DOHH2 (cell line): ENCODE results near the gene ITGAE.
A peak's percentile ranks its signal among the peaks of the same experiment; 100 is the strongest.
"Not testable (repeated sequence)": the region's sequence is repeated elsewhere in the genome, so short reads cannot be mapped to it uniquely, and the experiment has no call there.

ENCODE experiments used
- H3F3A ChIP-seq: fragments of 200-600 bp; sonication (generic), shearing (Covaris generic); 2 replicates; pipeline ENCODE4 v1.6.0; 2016; ENCODE audit warnings: antibody characterized with exemption, mild to moderate bottlenecking; ENCODE audit not compliant: control insufficient read depth, insufficient read depth
- H3K27ac ChIP-seq: fragments of 200-600 bp; sonication (generic); 2 replicates; pipeline ENCODE4 v1.5.1; 2014; ENCODE audit warnings: low read depth, mild to moderate bottlenecking, low read length, moderate library complexity
- H3K27me3 ChIP-seq: fragments of 200-600 bp; sonication (generic); 2 replicates; pipeline ENCODE4 v1.6.1; 2014; ENCODE audit warnings: mild to moderate bottlenecking, low read length, mixed read lengths; ENCODE audit not compliant: control insufficient read depth
- H3K36me3 ChIP-seq: fragments of 200-600 bp; sonication (generic); 2 replicates; pipeline ENCODE4 v1.6.1; 2014; ENCODE audit warnings: mild to moderate bottlenecking, low read length, moderate library complexity, mixed read lengths; ENCODE audit not compliant: control insufficient read depth
- H3K4me1 ChIP-seq: fragments of 200-600 bp; sonication (generic); 2 replicates; pipeline ENCODE4 v1.6.1; 2014; ENCODE audit warnings: mild to moderate bottlenecking, low read length, mixed read lengths; ENCODE audit not compliant: control insufficient read depth
- H3K4me2 ChIP-seq: fragments of 200-600 bp; sonication (generic); 2 replicates; pipeline ENCODE4 v1.6.0; 2014; ENCODE audit warnings: mild to moderate bottlenecking, low read length, moderate library complexity
- H3K4me3 ChIP-seq: fragments of 200-600 bp; sonication (generic); 2 replicates; pipeline ENCODE4 v1.5.1; 2014; ENCODE audit warnings: mild to moderate bottlenecking, low read length, mixed read lengths
- H3K79me2 ChIP-seq: fragments of 200-600 bp; sonication (generic); 2 replicates; pipeline ENCODE4 v1.6.1; 2014; ENCODE audit warnings: mild to moderate bottlenecking, low read length, mixed read lengths; ENCODE audit not compliant: control insufficient read depth
- H3K9me2 ChIP-seq: fragments of 200-600 bp; sonication (generic); replicated peaks from 2 replicates; pipeline ENCODE4 v1.6.1; 2014; ENCODE audit warnings: mild to moderate bottlenecking, low read length, mixed read lengths; ENCODE audit not compliant: control insufficient read depth
- H3K9me3 ChIP-seq: fragments of 200-600 bp; sonication (generic); 2 replicates; pipeline ENCODE4 v1.6.1; 2014; ENCODE audit warnings: antibody characterized with exemption, low read length, mixed read lengths; ENCODE audit not compliant: control insufficient read depth, insufficient read depth
- H4K20me1 ChIP-seq: fragments of 200-600 bp; sonication (generic); 2 replicates; pipeline ENCODE4 v1.6.0; 2014; ENCODE audit warnings: low read depth, mild to moderate bottlenecking, antibody characterized with exemption, low read length, moderate library complexity; ENCODE audit not compliant: control insufficient read depth, insufficient read depth
- CTCF ChIP-seq: fragments of 200-600 bp; sonication (generic); IDR thresholded peaks from one replicate; pipeline ENCODE4 v1.5.1; 2014; ENCODE audit warnings: antibody characterized with exemption, mild to moderate bottlenecking, low read depth, low read length; ENCODE audit not compliant: poor library complexity, severe bottlenecking
- EZH2phosphoT487 ChIP-seq: fragments of 200-600 bp; sonication (generic); IDR thresholded peaks from 2 replicates; pipeline ENCODE4 v1.6.1; 2017; ENCODE audit warnings: borderline replicate concordance, mild to moderate bottlenecking, antibody characterized with exemption, low read length, moderate library complexity, mixed read lengths

ITGAE gene

GRCh38 chr17:3738562-3739295, 62.3 kb downstream of the ITGAE start:
- Histone ChIP-seq H4K20me1 (no peaks in the 10 kb centered on the region), H3K9me3 (no peaks in the 10 kb centered on the region), H3K4me3 (peak overlapping the region; percentile 45), H3K27ac (0 out of 2 replicates have a peak overlapping the region, but pooled peaks have one; percentile 5), H3F3A (peaks cover 5% of the 10 kb centered on the region; the same call in 1 of the 2 replicates), H3K9me2 (no peaks in the 10 kb centered on the region), H3K4me2 (peak overlapping the region; percentile 58), H3K4me1 (peaks cover 41% of the 10 kb centered on the region), H3K27me3 (no peaks in the 10 kb centered on the region; the same call in 1 of the 2 replicates), H3K36me3 (no peaks in the 10 kb centered on the region), H3K79me2 (no peaks in the 10 kb centered on the region)
- TF ChIP-seq CTCF: no peak
- TF ChIP-seq EZH2phosphoT487: no peak

GRCh38 chr17:3735515-3735914, 65.5 kb downstream of the ITGAE start:
- H3F3A ChIP-seq: peaks cover 11% of the 10 kb centered on the region; the same call in 1 of the 2 replicates
- no peaks in the 10 kb centered on the region for H4K20me1 ChIP-seq
- no peaks in the 10 kb centered on the region for H3K9me3 ChIP-seq
- no peak overlapping the region for H3K4me2 ChIP-seq
- H3K9me2 ChIP-seq: no peaks in the 10 kb centered on the region
- H3K27ac ChIP-seq: no peak overlapping the region
- H3K36me3 ChIP-seq: 0 out of 2 replicates have a peak, but pooled peaks cover 3% of the 10 kb centered on the region
- no peaks in the 10 kb centered on the region; the same call in 1 of the 2 replicates for H3K27me3 ChIP-seq
- TF ChIP-seq EZH2phosphoT487 (no peak), CTCF (no peak)
- peaks cover 46% of the 10 kb centered on the region for H3K4me1 ChIP-seq
- H3K79me2 ChIP-seq: no peaks in the 10 kb centered on the region
- H3K4me3 ChIP-seq: no peak overlapping the region

GRCh38 chr17:3734911-3735276, 66.1 kb downstream of the ITGAE start:
- not testable (repeated sequence) for H3K36me3 ChIP-seq, H3K4me2 ChIP-seq, H3K79me2 ChIP-seq, H3K27me3 ChIP-seq, H3K9me2 ChIP-seq, H3K4me3 ChIP-seq, H3K27ac ChIP-seq, H4K20me1 ChIP-seq, H3K9me3 ChIP-seq
- Histone ChIP-seq H3K4me1 (peaks cover 41% of the 10 kb centered on the region), H3F3A (peaks cover 14% of the 10 kb centered on the region; the same call in 1 of the 2 replicates)

- H3K4me3 ChIP-seq: no peak overlapping the region
- no peaks in the 10 kb centered on the region for H3K9me3 ChIP-seq
- H3F3A ChIP-seq: peaks cover 10% of the 10 kb centered on the region; the same call in 1 of the 2 replicates
- H3K36me3 ChIP-seq: peaks cover 19% of the 10 kb centered on the region
- H3K4me2 ChIP-seq: peak overlapping the region; percentile 1; the same call in 1 of the 2 replicates
- peaks cover 23% of the 10 kb centered on the region for H3K79me2 ChIP-seq
- H4K20me1 ChIP-seq: 0 out of 2 replicates have a peak, but pooled peaks cover 5% of the 10 kb centered on the region
- TF ChIP-seq CTCF (peak; percentile 16), EZH2phosphoT487 (no peak)
- no peaks in the 10 kb centered on the region for H3K9me2 ChIP-seq
- H3K27me3 ChIP-seq: no peaks in the 10 kb centered on the region; the same call in 1 of the 2 replicates
- peaks cover 31% of the 10 kb centered on the region for H3K4me1 ChIP-seq
- H3K27ac ChIP-seq: no peak overlapping the region
These were observed 68.8 kb downstream of the ITGAE start for GRCh38 chr17:3732210-3732621.
